ENCODE data around the gene MRPS34.

DNA sequence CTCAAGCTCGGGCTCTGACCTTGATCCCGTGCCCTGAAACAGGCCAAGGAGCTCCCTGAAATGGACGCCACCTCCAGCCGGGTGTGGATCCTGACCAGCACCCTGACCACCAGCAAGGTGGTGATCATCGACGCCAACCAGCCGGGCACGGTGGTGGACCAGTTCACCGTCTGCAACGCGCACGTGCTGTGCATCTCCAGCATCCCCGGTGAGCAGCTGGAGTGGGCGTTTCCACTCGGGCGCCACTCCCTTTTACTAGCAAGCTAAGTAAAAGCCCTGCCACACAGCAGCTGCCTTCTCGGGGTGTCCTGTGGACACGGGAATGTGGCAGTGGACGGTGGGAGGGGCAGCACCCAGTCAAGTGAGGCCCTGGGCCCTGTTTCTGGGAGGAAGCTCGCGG lies 8.0 kb downstream of the MRPS34 start:
- TF ChIP-seq, protein P1, sequence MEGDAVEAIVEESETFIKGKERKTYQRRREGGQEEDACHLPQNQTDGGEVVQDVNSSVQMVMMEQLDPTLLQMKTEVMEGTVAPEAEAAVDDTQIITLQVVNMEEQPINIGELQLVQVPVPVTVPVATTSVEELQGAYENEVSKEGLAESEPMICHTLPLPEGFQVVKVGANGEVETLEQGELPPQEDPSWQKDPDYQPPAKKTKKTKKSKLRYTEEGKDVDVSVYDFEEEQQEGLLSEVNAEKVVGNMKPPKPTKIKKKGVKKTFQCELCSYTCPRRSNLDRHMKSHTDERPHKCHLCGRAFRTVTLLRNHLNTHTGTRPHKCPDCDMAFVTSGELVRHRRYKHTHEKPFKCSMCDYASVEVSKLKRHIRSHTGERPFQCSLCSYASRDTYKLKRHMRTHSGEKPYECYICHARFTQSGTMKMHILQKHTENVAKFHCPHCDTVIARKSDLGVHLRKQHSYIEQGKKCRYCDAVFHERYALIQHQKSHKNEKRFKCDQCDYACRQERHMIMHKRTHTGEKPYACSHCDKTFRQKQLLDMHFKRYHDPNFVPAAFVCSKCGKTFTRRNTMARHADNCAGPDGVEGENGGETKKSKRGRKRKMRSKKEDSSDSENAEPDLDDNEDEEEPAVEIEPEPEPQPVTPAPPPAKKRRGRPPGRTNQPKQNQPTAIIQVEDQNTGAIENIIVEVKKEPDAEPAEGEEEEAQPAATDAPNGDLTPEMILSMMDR (IDR thresholded peaks at IDR 0.05) = no peak
- no peak for TF ChIP-seq ZFX (IDR thresholded peaks at IDR 0.05; ENCODE audit: borderline replicate concordance)
